GM21619 (cell line): Measurements from ENCODE around the gene FOXD4L4.
"Not testable (repeated sequence)": the region's sequence is repeated elsewhere in the genome, so short reads cannot be mapped to it uniquely, and the experiment has no call there.

Experiments
- ATAC-seq: cut with Tn5 transposase; IDR thresholded peaks from one replicate; pipeline ENCODE4 v1.9.1; 2021; ENCODE audit not compliant: unreplicated experiment

Gene FOXD4L4

GRCh38 chr9:65737096-65737564 is at the start of gene FOXD4L4:
FOXD4L4 (plus strand) TSS chr9:65737146; CDS start chr9:65737146, 0 bp downstream.
- not testable (repeated sequence) for ATAC-seq

- not testable (repeated sequence) for ATAC-seq
Measured at GRCh38 chr9:65703550-65703949, 33.4 kb upstream of the FOXD4L4 start.

- not testable (repeated sequence) for ATAC-seq
Measured at GRCh38 chr9:65714445-65714844, 22.5 kb upstream of the FOXD4L4 start.

GRCh38 chr9:65738133-65738532 is 1.2 kb downstream of the FOXD4L4 start:
- ATAC-seq: not testable (repeated sequence)
